Stromal cell of bone marrow (primary cell): Measurements from ENCODE around the gene C10orf67.
"Not testable (repeated sequence)": the region's sequence is repeated elsewhere in the genome, so short reads cannot be mapped to it uniquely, and the experiment has no call there.

Experiments
- DNase-seq: peaks from one replicate; pipeline ENCODE4 v3.0.0-alpha.2; 2012; ENCODE audit warnings: low read depth

The C10orf67 gene

DNA sequence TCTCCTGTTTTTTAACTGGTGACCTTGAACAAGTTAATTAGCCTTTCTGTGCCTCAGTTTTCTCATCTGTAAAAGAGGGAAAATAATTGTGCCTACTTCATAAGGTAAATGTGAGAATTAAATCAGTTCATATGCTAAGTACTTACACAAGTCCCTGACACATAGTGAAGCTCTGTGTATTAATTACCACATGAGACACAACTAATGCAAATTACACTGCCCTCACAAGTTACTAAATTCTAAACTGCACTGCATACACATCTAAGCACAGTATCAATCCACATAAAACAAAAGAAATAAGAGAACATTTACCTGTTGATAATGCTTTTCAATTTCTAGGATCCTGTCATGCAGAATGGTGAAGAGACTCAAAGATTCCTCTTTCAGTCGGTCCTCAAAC lies 22.5 kb downstream of the C10orf67 start:
- no peak for DNase-seq

DNA sequence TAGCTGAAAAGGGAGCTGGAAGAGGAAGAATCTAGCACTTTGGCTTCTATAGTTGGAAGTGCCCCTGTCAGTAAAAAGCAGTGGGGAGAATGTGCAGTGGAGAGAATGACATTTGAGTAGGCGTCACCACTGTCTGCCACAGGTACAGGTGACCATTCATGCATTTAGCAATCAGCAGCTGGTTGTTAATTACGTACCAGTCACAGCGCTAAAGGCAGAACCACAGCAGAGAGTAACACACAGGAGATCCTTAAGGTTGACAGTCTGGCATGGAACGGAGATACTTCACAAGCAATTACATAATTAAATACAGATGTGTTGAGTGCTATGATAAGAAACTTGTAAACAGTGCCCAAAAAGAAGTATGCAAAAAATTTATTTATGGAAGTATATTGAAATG lies 24.8 kb downstream of the C10orf67 start:
- DNase-seq, result no peak

DNA sequence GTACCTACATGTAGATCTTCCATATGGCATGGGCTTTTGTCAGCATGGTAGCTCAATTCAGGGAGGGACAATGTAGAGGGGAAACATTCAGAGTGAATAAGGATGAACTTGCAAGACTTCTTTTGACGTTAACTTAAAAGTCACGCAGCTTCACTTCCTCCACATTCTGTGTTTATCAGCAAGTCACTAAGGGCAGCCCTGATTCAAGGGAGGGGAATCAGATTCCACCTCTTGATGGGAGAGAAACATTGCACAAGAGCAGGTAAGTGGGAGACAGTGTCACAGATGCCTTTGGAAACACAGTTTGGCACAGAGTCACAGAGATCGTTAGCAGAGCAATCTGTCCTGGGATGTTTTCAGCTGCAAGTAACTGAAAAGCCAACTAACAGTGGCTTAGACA lies 26.2 kb downstream of the C10orf67 start:
- DNase-seq, result no peak

DNA sequence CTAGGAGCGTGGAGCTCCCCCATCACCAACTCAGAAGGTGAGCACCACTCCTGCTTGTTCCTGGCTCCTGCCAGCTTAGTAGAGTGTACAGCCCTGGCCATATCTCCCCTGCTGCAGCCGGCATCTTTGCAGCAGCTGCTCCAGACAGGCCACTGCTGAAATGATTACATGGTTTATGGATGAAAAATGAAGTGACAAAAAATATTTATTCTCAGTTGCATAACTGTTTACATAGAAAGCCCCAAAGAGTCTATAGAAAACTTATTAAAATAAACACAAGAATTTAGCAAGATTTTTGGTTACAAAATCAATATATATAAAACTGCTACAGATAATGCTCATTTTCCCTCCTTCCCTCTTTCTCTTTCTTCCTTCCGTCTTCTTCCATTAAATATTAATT lies 27.2 kb downstream of the C10orf67 start:
- no peak for DNase-seq

GRCh38 chr10:23316406-23316805 lies 28.2 kb downstream of the C10orf67 start:
- DNase-seq, result no peak

DNA sequence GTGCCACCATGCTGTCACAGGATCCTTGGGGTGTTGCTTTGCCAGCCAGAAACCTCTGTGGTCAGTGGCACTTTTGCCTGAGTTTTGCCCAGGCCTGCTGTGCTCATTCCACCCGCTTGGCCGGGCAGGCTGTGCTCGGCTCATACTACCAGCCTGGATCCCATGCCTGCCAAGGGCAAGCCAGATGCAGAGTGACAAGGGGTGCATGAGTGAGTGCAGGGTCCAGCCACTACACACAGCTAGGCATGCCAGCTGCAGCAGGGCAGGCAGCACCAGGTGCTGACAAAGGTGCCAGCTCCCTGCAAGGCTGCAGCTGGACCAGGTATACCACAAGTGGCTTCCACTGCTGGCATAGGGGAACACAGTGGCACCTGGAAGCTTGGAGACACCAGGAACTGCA lies 28.6 kb downstream of the C10orf67 start:
- no peak for DNase-seq

- DNase-seq, result peak; percentile 66
Observed at GRCh38 chr10:23314835-23315239, 29.8 kb downstream of the C10orf67 start.

- DNase-seq, result no peak
Observed at GRCh38 chr10:23311034-23311433, 33.6 kb downstream of the C10orf67 start.

GRCh38 chr10:23310404-23310803 lies 34.2 kb downstream of the C10orf67 start:
- DNase-seq, result no peak

GRCh38 chr10:23299961-23300360 lies 44.6 kb downstream of the C10orf67 start:
- not testable (repeated sequence) for DNase-seq

DNA sequence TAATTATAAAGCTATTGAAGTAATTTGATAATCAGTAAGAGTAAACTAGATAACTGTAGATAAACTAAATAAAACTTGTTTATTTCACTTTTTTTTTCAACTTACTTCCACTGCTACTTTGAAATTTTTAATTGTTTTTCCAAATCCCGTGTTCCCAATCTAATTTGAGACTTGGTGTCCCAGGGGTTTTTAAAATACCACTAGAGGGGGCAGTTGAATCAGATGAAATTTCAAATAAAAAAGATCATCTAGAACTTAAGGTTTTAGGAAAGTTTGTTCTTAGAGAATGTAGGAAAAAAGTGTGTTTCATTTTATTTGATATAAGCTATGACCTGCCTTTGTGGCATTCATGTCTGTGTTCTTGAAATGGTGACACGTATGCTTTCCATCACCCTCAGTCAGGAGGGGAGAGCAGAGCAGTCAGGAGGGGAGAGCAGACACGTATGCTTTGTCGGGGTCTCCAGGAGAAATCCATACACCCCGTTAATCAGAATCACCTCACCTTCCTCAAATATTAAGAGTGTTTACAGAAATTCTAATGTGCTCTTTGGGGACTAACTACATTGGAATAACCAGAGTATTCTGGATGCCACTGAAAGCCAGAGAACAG lies 49.9 kb downstream of the C10orf67 start:
- DNase-seq, result no peak

GRCh38 chr10:23293973-23294590 lies 50.5 kb downstream of the C10orf67 start:
- DNase-seq, result no peak

- no peak for DNase-seq
Observed at GRCh38 chr10:23293145-23293724, 51.4 kb downstream of the C10orf67 start.

- no peak for DNase-seq
Observed at GRCh38 chr10:23291551-23292334, 52.9 kb downstream of the C10orf67 start.

- no peak for DNase-seq
Observed at GRCh38 chr10:23284674-23285335, 59.8 kb downstream of the C10orf67 start.

DNA sequence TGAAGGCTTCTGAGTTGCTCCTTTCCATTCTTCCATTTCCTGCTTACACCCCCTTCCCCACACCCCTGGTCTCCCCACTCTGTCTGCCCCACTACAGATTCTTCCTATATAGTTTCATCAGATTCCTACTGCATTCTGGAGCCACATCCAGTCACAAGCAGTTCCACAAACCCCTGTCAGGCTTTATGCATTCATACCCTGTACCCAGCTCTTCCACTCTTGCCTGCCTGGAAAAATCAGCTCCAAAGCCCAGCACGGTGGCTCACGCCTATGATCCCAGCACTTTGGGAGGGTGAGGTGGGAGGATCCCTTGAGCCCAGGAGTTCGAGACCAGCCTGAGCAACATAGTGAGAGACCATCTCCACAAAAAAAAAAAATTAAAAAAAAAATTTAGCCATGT lies 60.4 kb downstream of the C10orf67 start:
- DNase-seq, result no peak

DNA sequence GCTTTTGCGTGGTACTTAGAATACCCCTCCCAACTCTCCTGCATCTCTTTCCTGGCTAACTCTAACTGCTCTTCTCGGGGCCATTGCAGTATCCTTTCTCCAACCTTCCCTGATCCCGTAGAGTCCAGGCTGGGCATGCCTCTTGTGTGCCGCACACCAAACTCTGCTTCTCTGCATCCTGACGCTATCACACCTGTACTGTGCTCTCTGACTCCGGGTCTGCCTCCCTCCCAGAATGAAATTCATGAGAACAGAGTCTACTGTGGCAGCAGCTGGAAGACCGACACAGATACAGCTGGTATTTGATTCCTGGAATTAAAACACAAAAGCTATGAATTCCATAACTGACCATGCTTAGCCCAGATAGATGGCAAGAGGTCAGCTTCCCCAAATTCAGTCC lies 60.9 kb downstream of the C10orf67 start:
- DNase-seq, result no peak

GRCh38 chr10:23281044-23281433 lies 63.6 kb downstream of the C10orf67 start:
- no peak for DNase-seq

- no peak for DNase-seq
Observed at GRCh38 chr10:23280419-23281043, 64.1 kb downstream of the C10orf67 start.

GRCh38 chr10:23275355-23275754 lies 69.2 kb downstream of the C10orf67 start:
- DNase-seq, result no peak

GRCh38 chr10:23274179-23274578 lies 70.4 kb downstream of the C10orf67 start:
- DNase-seq, result not testable (repeated sequence)

DNA sequence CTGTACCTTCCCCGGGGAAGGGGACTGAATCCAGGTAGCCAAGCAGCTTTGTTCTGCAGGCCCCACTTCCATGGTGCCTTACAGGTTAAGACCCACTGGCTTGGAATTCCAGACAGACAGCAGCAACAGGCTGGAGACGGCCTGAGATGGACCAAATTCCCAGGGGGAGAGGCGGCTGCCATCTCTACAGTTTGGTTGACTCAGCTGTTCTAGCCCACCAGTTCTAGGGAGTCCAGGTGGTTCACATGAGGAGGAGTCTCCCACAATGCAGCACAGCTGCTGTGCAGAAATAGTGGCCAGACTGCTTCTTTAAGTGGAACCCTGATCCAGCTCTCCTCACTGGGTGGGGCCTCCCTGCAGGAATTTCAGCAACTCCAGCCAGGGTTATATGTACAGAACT lies 74.1 kb downstream of the C10orf67 start:
- no peak for DNase-seq
